HCT116 (cell line): ENCODE measurements around the gene FPR2. TPM values are rescaled to one million over a fixed set of nuclear protein-coding genes. Genes with fewer than 3 reads are reported as not detected.
"Not testable (repeated sequence)": the region's sequence is repeated elsewhere in the genome, so short reads cannot be mapped to it uniquely, and the experiment has no call there.

ENCODE experiments used
- ATAC-seq: fragments of 200-7000 bp; cut with Tn5 transposase; 2 replicates; pipeline ENCODE4 v1.9.1; 2020; ENCODE audit warnings: mild to moderate bottlenecking, moderate library complexity
- BruUV-seq: library from RNA; stranded (reverse); fragments of 400-500 nt; replicated peaks from 2 replicates; lab custom pipeline; 2021; lab: Mats Ljungman, UMichigan
- CTCF ChIA-PET: fragments of 300-600 bp; sonication (Branson Sonifier 250); formaldehyde crosslinking; loops from one replicate; lab custom pipeline; 2021; ENCODE audit warnings: antibody characterized with exemption; lab: Charles Lee
- POLR2A ChIA-PET: fragments of 300-600, 350-600 bp; sonication (Branson Sonifier 250); formaldehyde crosslinking; loops from one replicate; lab custom pipeline; 2021; ENCODE audit warnings: antibody characterized with exemption; lab: Charles Lee
- RAD21 ChIA-PET, 2 experiments: fragments of 300-600 bp; sonication (Branson Sonifier 250); formaldehyde crosslinking; loops; one replicate each; lab custom pipeline; 2023; ENCODE audit warnings: low total read pairs in 2 of 2; ENCODE audit not compliant: uncharacterized antibody in 2 of 2, unreplicated experiment in 2 of 2, low non-redundant PET in 1 of 2; lab: Charles Lee
- DNase-seq: peaks from one replicate; pipeline ENCODE4 v3.0.0-alpha.2; 2010; ENCODE audit warnings: low read depth, low spot score
- H2AFZ ChIP-seq: fragments of 200-600 bp; shearing (Covaris generic), sonication (generic); 2 replicates; pipeline ENCODE4 v1.6.1; 2017; ENCODE audit warnings: low read depth, mixed run types, mixed read lengths, antibody characterized with exemption, low read length; ENCODE audit not compliant: poor library complexity, severe bottlenecking
- H3K27ac ChIP-seq: 2 replicates; pipeline ENCODE4 v1.5.1; 2012; ENCODE audit warnings: low read depth, low read length
- H3K27me3 ChIP-seq: fragments of 200-600 bp; sonication (generic); 2 replicates; pipeline ENCODE4 v1.6.1; 2016; ENCODE audit warnings: mixed run types, low read length, mixed read lengths; ENCODE audit not compliant: insufficient read depth
- H3K36me3 ChIP-seq, 2 experiments: fragments of 200-500 bp in 1 of 2; fragments of 200-600 bp in 1 of 2; sonication (Bioruptor generic) in 1 of 2; sonication (generic) in 1 of 2; 2 replicates each; pipeline versions ENCODE4 v1.5.1 to v1.6.1; 2014 to 2016; ENCODE audit warnings: low read length in 2 of 2, inconsistent platforms in 1 of 2, mixed read lengths in 1 of 2, mixed run types in 1 of 2; ENCODE audit not compliant: insufficient read depth in 2 of 2, control insufficient read depth in 1 of 2
- H3K4me1 ChIP-seq, 2 experiments: fragments of 200-600 bp in 1 of 2; sonication (generic) in 1 of 2; 2 replicates each; pipeline versions ENCODE4 v1.5.1 to v1.6.1; 2012 to 2017; ENCODE audit warnings: low read length in 2 of 2, inconsistent platforms in 1 of 2, mild to moderate bottlenecking in 1 of 2, mixed read lengths in 1 of 2, mixed run types in 1 of 2, moderate library complexity in 1 of 2; ENCODE audit not compliant: insufficient read depth in 2 of 2, control insufficient read depth in 1 of 2
- H3K4me2 ChIP-seq: fragments of 200-600 bp; sonication (generic); 2 replicates; pipeline ENCODE4 v1.6.1; 2017; ENCODE audit warnings: mixed run types, low read length, mixed read lengths
- H3K4me3 ChIP-seq, 2 experiments: fragments of 200-600 bp in 1 of 2; sonication (generic) in 1 of 2; replicated peaks in 1 of 2; 2 replicates each; pipeline ENCODE4 v1.5.1; 2011 to 2016; ENCODE audit warnings: low read length in 2 of 2, control low read depth in 1 of 2, low read depth in 1 of 2, mild to moderate bottlenecking in 1 of 2, mixed read lengths in 1 of 2, mixed run types in 1 of 2
- H3K79me2 ChIP-seq: fragments of 200-600 bp; sonication (generic); 2 replicates; pipeline ENCODE4 v1.6.1; 2017; ENCODE audit warnings: mild to moderate bottlenecking, mixed run types, low read length, moderate library complexity, mixed read lengths; ENCODE audit not compliant: insufficient read depth
- H3K9ac ChIP-seq: fragments of 200-600 bp; sonication (generic); 2 replicates; pipeline ENCODE4 v1.6.1; 2016; ENCODE audit warnings: low read length, mixed read lengths
- H3K9me2 ChIP-seq: fragments of 200-600 bp; sonication (generic), shearing (Covaris generic); 2 replicates; pipeline ENCODE4 v1.6.1; 2017; ENCODE audit warnings: mixed run types, mild to moderate bottlenecking, moderate library complexity; ENCODE audit not compliant: insufficient read depth
- H3K9me3 ChIP-seq, 2 experiments: fragments of 200-500 bp in 1 of 2; fragments of 200-600 bp in 1 of 2; sonication (Bioruptor generic) in 1 of 2; sonication (generic) in 1 of 2; 2 replicates each; pipeline ENCODE4 v1.6.1; 2014 to 2017; ENCODE audit warnings: low read length in 2 of 2, mixed read lengths in 2 of 2, inconsistent platforms in 1 of 2, low read depth in 1 of 2, mild to moderate bottlenecking in 1 of 2, mixed run types in 1 of 2, moderate library complexity in 1 of 2; ENCODE audit not compliant: control insufficient read depth in 1 of 2, insufficient read depth in 1 of 2
- H4K20me1 ChIP-seq: fragments of 200-600 bp; sonication (generic), shearing (Covaris generic); 2 replicates; pipeline ENCODE4 v1.6.1; 2017; ENCODE audit warnings: mixed run types, mild to moderate bottlenecking, moderate library complexity; ENCODE audit not compliant: insufficient read depth
- CEBPB ChIP-seq: IDR thresholded peaks from 2 replicates; pipeline ENCODE4 v1.6.1; 2012; ENCODE audit warnings: low read depth
- EGR1 ChIP-seq: IDR thresholded peaks from 2 replicates; pipeline ENCODE4 v1.6.1; 2012; ENCODE audit warnings: low read depth
- FOSL1 ChIP-seq: IDR thresholded peaks from 2 replicates; pipeline ENCODE4 v1.6.1; 2012; ENCODE audit warnings: low read depth
- RAD21 ChIP-seq: IDR thresholded peaks from 2 replicates; pipeline ENCODE4 v1.6.1; 2012; ENCODE audit warnings: low read depth, mild to moderate bottlenecking
- SRF ChIP-seq: IDR thresholded peaks from 2 replicates; pipeline ENCODE4 v1.6.1; 2012; ENCODE audit warnings: low read depth
- TCF7L2 ChIP-seq: IDR thresholded peaks from 2 replicates; pipeline ENCODE4 v1.7.0; 2011; ENCODE audit warnings: borderline replicate concordance, inconsistent platforms; ENCODE audit not compliant: insufficient read depth, insufficient read length; ENCODE audit errors: extremely low read depth
- YY1 ChIP-seq: IDR thresholded peaks from 2 replicates; pipeline ENCODE4 v1.6.1; 2011; ENCODE audit warnings: low read length, low read depth, moderate library complexity, mild to moderate bottlenecking; ENCODE audit not compliant: insufficient replicate concordance; ENCODE audit errors: extremely low read depth
- ZNF274 ChIP-seq: fragments of 200-500 bp; sonication (Bioruptor generic); IDR thresholded peaks from 2 replicates; pipeline ENCODE4 v1.6.1; 2014; ENCODE audit warnings: mild to moderate bottlenecking, low read depth, low read length, inconsistent platforms
- intact Hi-C: fragments of 100-400 bp; cut with micrococcal nuclease; formaldehyde crosslinking; loops from 2 replicates; pipeline ENCODE4 v1.10.0; 2022
- total RNA-seq: library from RNA; stranded (reverse); gene quantifications from one replicate; pipeline ENCODE4 v1.2.1, GENCODE V29; 2021; ENCODE audit not compliant: unreplicated experiment
- TF ChIP-seq, protein P1 (sequence below), 3 experiments: fragments of 200-600 bp in 1 of 3; sonication (generic) in 1 of 3; IDR thresholded peaks in 2 of 3; conservative IDR thresholded peaks in 1 of 3; 2 replicates each; pipeline ENCODE4 v1.5.1; 2012 to 2017; ENCODE audit warnings: low read depth in 2 of 3, low read length in 2 of 3, antibody characterized with exemption in 1 of 3, borderline replicate concordance in 1 of 3, control low read depth in 1 of 3, mild to moderate bottlenecking in 1 of 3, mixed read lengths in 1 of 3, mixed run types in 1 of 3, moderate library complexity in 1 of 3; ENCODE audit not compliant: insufficient read depth in 1 of 3
- TF ChIP-seq, protein P2 (sequence below): IDR thresholded peaks from 2 replicates; pipeline ENCODE4 v1.6.1; 2011; ENCODE audit warnings: mild to moderate bottlenecking, low read length, moderate library complexity; ENCODE audit not compliant: insufficient replicate concordance; ENCODE audit errors: extremely low read depth
- TF ChIP-seq, protein P3 (sequence below): IDR thresholded peaks from 2 replicates; pipeline ENCODE4 v1.6.1; 2012

FPR2 gene
- total RNA-seq, 1 experiment from 2014 or later = not detected

DNA sequence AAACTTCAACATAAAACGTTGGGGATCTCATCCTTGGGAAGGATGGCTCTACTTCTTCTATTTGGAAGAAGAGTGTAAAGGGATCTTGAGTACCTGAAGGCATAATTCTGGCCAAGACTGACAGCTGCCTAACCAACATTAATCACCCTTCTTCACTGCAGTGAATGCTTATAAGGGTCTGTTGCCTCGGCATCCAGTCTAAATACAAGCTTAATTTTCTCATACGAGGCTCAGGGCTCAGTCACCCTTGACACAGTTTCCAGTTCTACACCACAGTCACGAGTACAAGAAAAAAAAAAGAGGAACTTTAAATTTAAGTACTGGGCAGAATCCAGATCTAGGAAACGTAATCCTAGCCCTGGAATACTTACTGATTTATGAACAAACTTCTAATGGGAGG, 43.0 kb downstream of the FPR2 start:
- no peak overlapping the region for H3K27ac ChIP-seq
- CTCF ChIA-PET = no interaction called here
- H2AFZ ChIP-seq = no peak overlapping the region
- POLR2A ChIA-PET = no interaction called here
- no peak overlapping the region for H3K4me3 ChIP-seq
- H4K20me1 ChIP-seq = no peaks in the 10 kb centered on the region
- H3K4me2 ChIP-seq = no peak overlapping the region
- TF ChIP-seq SRF (no peak), ZNF274 (no peak), YY1 (no peak), RAD21 (no peak), TCF7L2 (no peak), FOSL1 (no peak), EGR1 (no peak), CEBPB (no peak)
- TF ChIP-seq, protein P1, sequence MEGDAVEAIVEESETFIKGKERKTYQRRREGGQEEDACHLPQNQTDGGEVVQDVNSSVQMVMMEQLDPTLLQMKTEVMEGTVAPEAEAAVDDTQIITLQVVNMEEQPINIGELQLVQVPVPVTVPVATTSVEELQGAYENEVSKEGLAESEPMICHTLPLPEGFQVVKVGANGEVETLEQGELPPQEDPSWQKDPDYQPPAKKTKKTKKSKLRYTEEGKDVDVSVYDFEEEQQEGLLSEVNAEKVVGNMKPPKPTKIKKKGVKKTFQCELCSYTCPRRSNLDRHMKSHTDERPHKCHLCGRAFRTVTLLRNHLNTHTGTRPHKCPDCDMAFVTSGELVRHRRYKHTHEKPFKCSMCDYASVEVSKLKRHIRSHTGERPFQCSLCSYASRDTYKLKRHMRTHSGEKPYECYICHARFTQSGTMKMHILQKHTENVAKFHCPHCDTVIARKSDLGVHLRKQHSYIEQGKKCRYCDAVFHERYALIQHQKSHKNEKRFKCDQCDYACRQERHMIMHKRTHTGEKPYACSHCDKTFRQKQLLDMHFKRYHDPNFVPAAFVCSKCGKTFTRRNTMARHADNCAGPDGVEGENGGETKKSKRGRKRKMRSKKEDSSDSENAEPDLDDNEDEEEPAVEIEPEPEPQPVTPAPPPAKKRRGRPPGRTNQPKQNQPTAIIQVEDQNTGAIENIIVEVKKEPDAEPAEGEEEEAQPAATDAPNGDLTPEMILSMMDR (IDR thresholded peaks at IDR 0.05 in 2 of 3, conservative IDR thresholded peaks at IDR 0.05 in 1 of 3; ENCODE audit: borderline replicate concordance in 1 of 3, insufficient read depth in 1 of 3, low read depth in 2 of 3, low read length in 2 of 3) = no peak
- TF ChIP-seq, protein P2, sequence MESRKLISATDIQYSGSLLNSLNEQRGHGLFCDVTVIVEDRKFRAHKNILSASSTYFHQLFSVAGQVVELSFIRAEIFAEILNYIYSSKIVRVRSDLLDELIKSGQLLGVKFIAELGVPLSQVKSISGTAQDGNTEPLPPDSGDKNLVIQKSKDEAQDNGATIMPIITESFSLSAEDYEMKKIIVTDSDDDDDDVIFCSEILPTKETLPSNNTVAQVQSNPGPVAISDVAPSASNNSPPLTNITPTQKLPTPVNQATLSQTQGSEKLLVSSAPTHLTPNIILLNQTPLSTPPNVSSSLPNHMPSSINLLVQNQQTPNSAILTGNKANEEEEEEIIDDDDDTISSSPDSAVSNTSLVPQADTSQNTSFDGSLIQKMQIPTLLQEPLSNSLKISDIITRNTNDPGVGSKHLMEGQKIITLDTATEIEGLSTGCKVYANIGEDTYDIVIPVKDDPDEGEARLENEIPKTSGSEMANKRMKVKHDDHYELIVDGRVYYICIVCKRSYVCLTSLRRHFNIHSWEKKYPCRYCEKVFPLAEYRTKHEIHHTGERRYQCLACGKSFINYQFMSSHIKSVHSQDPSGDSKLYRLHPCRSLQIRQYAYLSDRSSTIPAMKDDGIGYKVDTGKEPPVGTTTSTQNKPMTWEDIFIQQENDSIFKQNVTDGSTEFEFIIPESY = no peak
- TF ChIP-seq, protein P3, sequence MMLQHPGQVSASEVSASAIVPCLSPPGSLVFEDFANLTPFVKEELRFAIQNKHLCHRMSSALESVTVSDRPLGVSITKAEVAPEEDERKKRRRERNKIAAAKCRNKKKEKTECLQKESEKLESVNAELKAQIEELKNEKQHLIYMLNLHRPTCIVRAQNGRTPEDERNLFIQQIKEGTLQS = no peak
- RAD21 ChIA-PET = no interaction called here
- peaks cover 0 to 7% of the 10 kb centered on the region in 2 experiments; a peak in 1 of 4 replicates for H3K4me1 ChIP-seq
- no peak for DNase-seq
- no peak for ATAC-seq
- no peaks in the 10 kb centered on the region for H3K27me3 ChIP-seq
- intact Hi-C loops = no loop called here
- H3K9me3 ChIP-seq = no peaks in the 10 kb centered on the region; a peak in 2 of 4 replicates
- no peaks in the 10 kb centered on the region for H3K9me2 ChIP-seq
- H3K36me3 ChIP-seq = no peaks in the 10 kb centered on the region
- no peaks in the 10 kb centered on the region for H3K79me2 ChIP-seq
- H3K9ac ChIP-seq = no peak overlapping the region
- no TSS peak for BruUV-seq

DNA sequence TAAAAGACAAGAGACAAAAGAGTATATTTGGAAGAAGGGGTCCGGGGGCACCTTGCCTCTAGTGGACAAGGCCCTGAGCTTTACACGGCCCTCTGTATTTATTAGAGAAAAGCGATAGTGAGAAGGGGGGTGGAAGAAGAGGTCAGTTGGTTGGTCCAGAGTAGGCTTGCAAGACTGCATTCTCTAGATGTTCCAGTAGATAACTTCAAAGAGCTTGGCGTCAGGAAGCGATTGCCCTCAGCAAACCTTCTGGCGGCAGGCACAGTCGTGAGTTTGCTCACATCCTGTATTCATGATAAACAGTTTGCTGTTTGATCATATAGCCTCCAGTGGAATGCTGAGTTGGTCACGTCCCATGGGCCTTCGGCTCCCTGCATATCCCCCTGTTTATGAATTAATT, 43.8 kb downstream of the FPR2 start:
- DNase-seq, intact Hi-C loops, RAD21 ChIA-PET, H3K9me3 ChIP-seq, H4K20me1 ChIP-seq, H3K4me1 ChIP-seq, ATAC-seq, POLR2A ChIA-PET, CTCF ChIA-PET, H3K27me3 ChIP-seq, BruUV-seq, H3K9ac ChIP-seq, H3K4me3 ChIP-seq, H3K36me3 ChIP-seq, H3K27ac ChIP-seq, H3K9me2 ChIP-seq, H2AFZ ChIP-seq, H3K79me2 ChIP-seq, H3K4me2 ChIP-seq: not testable (repeated sequence)
